ENCODE measurements around the gene DDX23.

DNA sequence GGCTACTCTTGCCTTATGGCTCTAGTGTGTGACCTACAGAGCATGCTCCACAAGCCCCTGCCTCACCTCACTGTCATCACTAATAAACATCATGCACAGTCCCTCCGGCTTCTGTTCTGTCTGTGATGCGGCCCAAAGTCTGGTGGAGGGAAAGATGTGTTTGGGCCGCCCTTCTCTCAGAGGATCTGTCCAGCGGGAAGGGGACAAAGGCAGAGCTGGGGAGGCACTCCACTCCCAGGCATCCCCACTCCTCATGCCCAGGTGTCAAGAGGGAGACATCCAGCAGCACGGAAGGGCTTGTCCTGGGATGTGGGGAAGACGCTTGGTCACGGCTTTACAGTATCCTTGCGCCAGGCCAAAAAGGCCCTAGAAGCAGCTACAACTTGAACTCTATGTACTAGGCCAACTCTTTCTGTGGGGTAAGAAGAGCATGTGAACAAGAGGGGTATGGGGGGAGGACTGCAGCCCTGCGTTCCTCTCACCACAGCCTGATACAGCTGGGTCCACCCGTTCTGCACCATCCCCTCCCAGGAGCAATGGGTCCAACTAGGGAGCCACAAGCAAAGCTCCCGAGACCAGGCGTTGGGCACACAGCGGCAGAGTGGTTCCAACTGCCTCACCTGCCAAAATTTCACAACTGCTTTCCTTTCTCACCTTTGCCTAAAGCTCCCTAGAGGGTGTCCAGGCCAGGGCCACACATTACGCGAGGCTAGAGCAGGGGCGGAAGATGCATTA lies 23.0 kb downstream of the DDX23 start:
- TF ChIP-seq EZH2 (IDR thresholded peaks at IDR 0.05; ENCODE audit: borderline replicate concordance) (no peak), EZH2phosphoT487 (IDR thresholded peaks at IDR 0.05; ENCODE audit: low read depth, severe bottlenecking, unreplicated experiment) (no peak)
- TF ChIP-seq, protein P1, sequence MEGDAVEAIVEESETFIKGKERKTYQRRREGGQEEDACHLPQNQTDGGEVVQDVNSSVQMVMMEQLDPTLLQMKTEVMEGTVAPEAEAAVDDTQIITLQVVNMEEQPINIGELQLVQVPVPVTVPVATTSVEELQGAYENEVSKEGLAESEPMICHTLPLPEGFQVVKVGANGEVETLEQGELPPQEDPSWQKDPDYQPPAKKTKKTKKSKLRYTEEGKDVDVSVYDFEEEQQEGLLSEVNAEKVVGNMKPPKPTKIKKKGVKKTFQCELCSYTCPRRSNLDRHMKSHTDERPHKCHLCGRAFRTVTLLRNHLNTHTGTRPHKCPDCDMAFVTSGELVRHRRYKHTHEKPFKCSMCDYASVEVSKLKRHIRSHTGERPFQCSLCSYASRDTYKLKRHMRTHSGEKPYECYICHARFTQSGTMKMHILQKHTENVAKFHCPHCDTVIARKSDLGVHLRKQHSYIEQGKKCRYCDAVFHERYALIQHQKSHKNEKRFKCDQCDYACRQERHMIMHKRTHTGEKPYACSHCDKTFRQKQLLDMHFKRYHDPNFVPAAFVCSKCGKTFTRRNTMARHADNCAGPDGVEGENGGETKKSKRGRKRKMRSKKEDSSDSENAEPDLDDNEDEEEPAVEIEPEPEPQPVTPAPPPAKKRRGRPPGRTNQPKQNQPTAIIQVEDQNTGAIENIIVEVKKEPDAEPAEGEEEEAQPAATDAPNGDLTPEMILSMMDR (IDR thresholded peaks at IDR 0.05; ENCODE audit: poor library complexity) = no peak
